Ovary (tissue), 9 donors: ENCODE results near the gene ZNF213. TPM values are rescaled to one million over a fixed set of nuclear protein-coding genes. Genes with fewer than 3 reads are reported as not detected.

Experiments
- DNase-seq, 5 donors: peaks; one replicate each; pipeline ENCODE4 v3.0.0-alpha.2; 2019 to 2020
- H3K27ac ChIP-seq, 2 donors: fragments of 200-600 bp; one replicate each; pipeline versions ENCODE4 v1.5.1 to v1.8.0; 2019 to 2022
- H3K27me3 ChIP-seq: fragments of 200-600 bp; one replicate; pipeline ENCODE4 v1.8.0; 2022
- H3K36me3 ChIP-seq: fragments of 200-600 bp; sonication (generic); one replicate; pipeline ENCODE4 v1.5.1; 2019
- H3K4me1 ChIP-seq: one replicate; pipeline ENCODE4 v1.8.1; 2013; ENCODE audit warnings: mild to moderate bottlenecking, moderate library complexity; ENCODE audit not compliant: insufficient read depth
- H3K4me3 ChIP-seq: fragments of 200-600 bp; sonication (generic); one replicate; pipeline ENCODE4 v1.5.1; 2017
- H3K9me3 ChIP-seq, 2 donors: fragments of 200-600 bp in 1 of 2; sonication (generic) in 1 of 2; one replicate each; pipeline versions ENCODE4 v1.5.1 to v1.8.1; 2013 to 2019; ENCODE audit warnings: mild to moderate bottlenecking in 1 of 2, moderate library complexity in 1 of 2
- CTCF ChIP-seq, 3 donors: fragments of 450-650 bp in 2 of 3; fragments of 200-600 bp in 1 of 3; IDR thresholded peaks; one replicate each; pipeline versions ENCODE4 v1.5.1 to v1.8.0; 2016 to 2022; ENCODE audit warnings: antibody characterized with exemption in 3 of 3, mild to moderate bottlenecking in 1 of 3
- EP300 ChIP-seq: sonication (generic); formaldehyde crosslinking; IDR thresholded peaks from one replicate; pipeline ENCODE4 v1.6.1; 2017; ENCODE audit warnings: antibody characterized with exemption
- POLR2A ChIP-seq: fragments of 450-650 bp; IDR thresholded peaks from one replicate; pipeline ENCODE4 v1.6.1; 2017; ENCODE audit warnings: antibody characterized with exemption, mild to moderate bottlenecking, moderate library complexity
- WGBS, 3 donors: extraction: QIAGEN DNeasy Blood & Tissue Kit in 1 of 3; methylation state at CpG; one replicate each; pipeline versions ENCODE4 v1.1.5 to v1.1.7; 2013 to 2017; 5-methylcytosine and 5-hydroxymethylcytosine counted together
- intact Hi-C, 4 donors: fragments of 100-400 bp; cut with DNase I; formaldehyde crosslinking; loops; one replicate each; pipeline versions ENCODE4 v1.11.0 to v1.15.1; 2022 to 2023
- polyA plus RNA-seq, 2 donors: library from polyadenylated mRNA; stranded (reverse); fragments of 200-250 nt in 1 of 2; fragments of 350-450 nt in 1 of 2; fragmentation: Illumina TruSeq in 1 of 2; extraction: RNeasy Lipid Tissue Mini Kit (QIAGEN cat#74804) in 1 of 2; gene quantifications; one replicate each; pipeline ENCODE4 v1.2.3, GENCODE V29; 2013 to 2014
- total RNA-seq, 7 donors: library from RNA; depleted of rRNA in 2 of 7; stranded (reverse); fragments of >200 nt in 2 of 7; fragmentation: NEBNext Ultra II Directional in 3 of 7; extraction: Animal tissue kit (Norgen Biotek cat#: 25700) in 3 of 7; gene quantifications; one replicate each; pipeline versions ENCODE4 v1.1.0 to v1.2.4, GENCODE V29; 2016 to 2023
- donor health status: DM: no; HTN: no; CAD: no; lungs with moderate emphysema.
- donor health status: DM: no; HTN: no; CAD: no.
- donor health status: Bipolar disorder and iron deficiency.
- donor health status: DM: yes; HTN: yes; CAD: no.
- donor health status: DM: no; HTN: no; CAD: no.
- donor health status: DM: yes; HTN: yes; CAD: no.

Gene ZNF213
- total and polyA plus RNA-seq, 9 donors: 0.95 to 18.9 (median 11.4) TPM

GRCh38 chr16:3115561-3115960, 19.3 kb upstream of the ZNF213 start:
- no peak overlapping the region for H3K4me3 ChIP-seq
- WGBS, 3 donors: 51 to 59% (median 56%) methylated on average over 13 to 14 of the region's 14 CpGs
- no peaks in the 10 kb centered on the region for H3K36me3 ChIP-seq
- H3K27me3 ChIP-seq: no peaks in the 10 kb centered on the region
- no peak overlapping the region for H3K27ac ChIP-seq
- H3K9me3 ChIP-seq: no peaks in the 10 kb centered on the region
- DNase-seq: no peak
- intact Hi-C loops: no loop called here
- no peak for TF ChIP-seq EP300
- TF ChIP-seq POLR2A: no peak
- TF ChIP-seq CTCF (IDR thresholded peaks at IDR 0.05): no peak
- H3K4me1 ChIP-seq: peaks cover 10% of the 10 kb centered on the region

- 77 to 80% (median 79%) methylated on average over 16 of the region's 16 CpGs for WGBS, 3 donors
- intact Hi-C loops: no loop called here
- TF ChIP-seq POLR2A: no peak
- no peak for TF ChIP-seq CTCF (IDR thresholded peaks at IDR 0.05)
- no peak for TF ChIP-seq EP300
Observed at GRCh38 chr16:3118204-3118790, 16.5 kb upstream of the ZNF213 start.

GRCh38 chr16:3118846-3119245, 16.0 kb upstream of the ZNF213 start:
- no peak for DNase-seq
- TF ChIP-seq CTCF (IDR thresholded peaks at IDR 0.05) (no peak), POLR2A (no peak), EP300 (no peak)
- 90 to 92% (median 92%) methylated on average over 20 of the region's 20 CpGs for WGBS, 3 donors
- peaks cover 11% of the 10 kb centered on the region for H3K4me1 ChIP-seq
- no peaks in the 10 kb centered on the region for H3K27me3 ChIP-seq
- H3K36me3 ChIP-seq: no peaks in the 10 kb centered on the region
- no peak overlapping the region for H3K27ac ChIP-seq
- no peak overlapping the region for H3K4me3 ChIP-seq
- no peaks in the 10 kb centered on the region for H3K9me3 ChIP-seq
- intact Hi-C loops: no loop called here

More at GRCh38 chr16:3118204-3118790, 16.5 kb upstream of the ZNF213 start:
- Histone ChIP-seq H3K9me3 (no peaks in the 10 kb centered on the region), H3K27me3 (no peaks in the 10 kb centered on the region), H3K36me3 (no peaks in the 10 kb centered on the region), H3K4me1 (peaks cover 8% of the 10 kb centered on the region), H3K4me3 (no peak overlapping the region), H3K27ac (no peak overlapping the region)
- no peak for DNase-seq

GRCh38 chr16:3119286-3119685, 15.5 kb upstream of the ZNF213 start:
- Histone ChIP-seq H3K27me3 (no peaks in the 10 kb centered on the region), H3K27ac (no peak overlapping the region), H3K4me1 (peaks cover 7% of the 10 kb centered on the region), H3K9me3 (no peaks in the 10 kb centered on the region), H3K36me3 (no peaks in the 10 kb centered on the region), H3K4me3 (no peak overlapping the region)
- WGBS, 3 donors: 92 to 97% (median 96%) methylated on average over 16 to 33 of the region's 33 CpGs
- DNase-seq: no peak
- TF ChIP-seq CTCF (IDR thresholded peaks at IDR 0.05) (no peak), POLR2A (no peak), EP300 (no peak)
- intact Hi-C loops: no loop called here
